Stimulated activated CD4-positive, alpha-beta T cell treated with anti-CD3 and anti-CD28 coated beads, Interleukin-4, amount 100 ng/mL, for 24 hours (primary cell): ENCODE results near the gene NCF4.

ENCODE experiments used
- DNase-seq: peaks from one replicate; pipeline ENCODE4 v3.0.0-alpha.2; 2020

NCF4 gene

GRCh38 chr22:36899498-36899897 is 38.7 kb downstream of the NCF4 start:
- DNase-seq: no peak

GRCh38 chr22:36900225-36900624 is 39.4 kb downstream of the NCF4 start:
- DNase-seq: no peak

GRCh38 chr22:36900880-36901279 is 40.1 kb downstream of the NCF4 start:
- DNase-seq: no peak

- no peak for DNase-seq
Observed at GRCh38 chr22:36901411-36902142, 40.8 kb downstream of the NCF4 start.

GRCh38 chr22:36902143-36902926 is 41.5 kb downstream of the NCF4 start:
- DNase-seq: no peak

- DNase-seq: no peak
Observed at GRCh38 chr22:36904260-36904880, 43.6 kb downstream of the NCF4 start.

GRCh38 chr22:36907253-36908195 is 46.7 kb downstream of the NCF4 start:
- no peak for DNase-seq

- DNase-seq: no peak
Observed at GRCh38 chr22:36910461-36910860, 49.7 kb downstream of the NCF4 start.

- DNase-seq: no peak
Observed at GRCh38 chr22:36911887-36912661, 51.3 kb downstream of the NCF4 start.

GRCh38 chr22:36912694-36913426 is 52.1 kb downstream of the NCF4 start:
- DNase-seq: no peak

GRCh38 chr22:36913427-36914389 is 52.9 kb downstream of the NCF4 start, which contains the start of gene CSF2RB:
Gene CSF2RB, plus strand, starts transcription at chr22:36913628. Its CDS starts 8,580 bp downstream, at chr22:36922208.
- DNase-seq: no peak

GRCh38 chr22:36914390-36914752 is 53.6 kb downstream of the NCF4 start:
- no peak for DNase-seq

- DNase-seq: no peak
Observed at GRCh38 chr22:36916034-36916433, 55.2 kb downstream of the NCF4 start.

- no peak for DNase-seq
Observed at GRCh38 chr22:36918586-36919284, 57.9 kb downstream of the NCF4 start.

- no peak for DNase-seq
Observed at GRCh38 chr22:36921309-36922104, 60.7 kb downstream of the NCF4 start.

- no peak for DNase-seq
Observed at GRCh38 chr22:36922105-36922608, 61.4 kb downstream of the NCF4 start.

- no peak for DNase-seq
Observed at GRCh38 chr22:36922711-36923110, 61.9 kb downstream of the NCF4 start.

GRCh38 chr22:36923131-36923788 is 62.5 kb downstream of the NCF4 start:
- DNase-seq: no peak
